Hepatocyte (in vitro differentiated cells): Measurements from ENCODE around the gene CHMP6.
"Not testable (repeated sequence)": the region's sequence is repeated elsewhere in the genome, so short reads cannot be mapped to it uniquely, and the experiment has no call there.

Source experiments
- EZH2 ChIP-seq: fragments of 200-600 bp; sonication (generic); IDR thresholded peaks from 2 replicates; pipeline ENCODE4 v1.6.1; 2016; ENCODE audit warnings: antibody characterized with exemption, mild to moderate bottlenecking, borderline replicate concordance
- EZH2phosphoT487 ChIP-seq: fragments of 200-600 bp; sonication (generic); IDR thresholded peaks from one replicate; pipeline ENCODE4 v1.6.1; 2018; ENCODE audit warnings: antibody characterized with exemption, mild to moderate bottlenecking, low read depth, moderate library complexity; ENCODE audit not compliant: unreplicated experiment, severe bottlenecking
- TF ChIP-seq, protein P1 (sequence below): fragments of 200-600 bp; sonication (generic); IDR thresholded peaks from 2 replicates; pipeline ENCODE4 v1.5.1; 2016; ENCODE audit warnings: antibody characterized with exemption, mild to moderate bottlenecking; ENCODE audit not compliant: poor library complexity

DNA sequence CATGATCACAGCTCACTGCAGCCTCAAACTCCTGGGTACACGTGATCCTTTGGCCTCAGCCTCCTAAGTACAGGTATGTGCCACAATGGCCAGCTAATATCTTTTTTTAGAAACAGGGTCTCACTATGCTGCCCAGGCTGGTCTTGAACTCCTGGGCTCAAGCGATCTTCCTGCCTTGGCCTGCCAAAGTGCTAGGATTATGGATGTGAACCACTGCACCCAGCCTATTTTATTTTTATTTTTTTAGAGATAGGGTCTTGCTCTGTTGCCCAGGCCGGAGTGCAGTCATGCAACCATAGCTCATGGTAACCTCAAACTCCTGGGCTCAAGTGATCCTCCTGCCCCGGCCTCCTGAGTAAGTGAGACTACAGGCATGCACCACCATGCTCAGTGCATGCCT lies 25.7 kb downstream of the CHMP6 start:
- TF ChIP-seq, protein P1, sequence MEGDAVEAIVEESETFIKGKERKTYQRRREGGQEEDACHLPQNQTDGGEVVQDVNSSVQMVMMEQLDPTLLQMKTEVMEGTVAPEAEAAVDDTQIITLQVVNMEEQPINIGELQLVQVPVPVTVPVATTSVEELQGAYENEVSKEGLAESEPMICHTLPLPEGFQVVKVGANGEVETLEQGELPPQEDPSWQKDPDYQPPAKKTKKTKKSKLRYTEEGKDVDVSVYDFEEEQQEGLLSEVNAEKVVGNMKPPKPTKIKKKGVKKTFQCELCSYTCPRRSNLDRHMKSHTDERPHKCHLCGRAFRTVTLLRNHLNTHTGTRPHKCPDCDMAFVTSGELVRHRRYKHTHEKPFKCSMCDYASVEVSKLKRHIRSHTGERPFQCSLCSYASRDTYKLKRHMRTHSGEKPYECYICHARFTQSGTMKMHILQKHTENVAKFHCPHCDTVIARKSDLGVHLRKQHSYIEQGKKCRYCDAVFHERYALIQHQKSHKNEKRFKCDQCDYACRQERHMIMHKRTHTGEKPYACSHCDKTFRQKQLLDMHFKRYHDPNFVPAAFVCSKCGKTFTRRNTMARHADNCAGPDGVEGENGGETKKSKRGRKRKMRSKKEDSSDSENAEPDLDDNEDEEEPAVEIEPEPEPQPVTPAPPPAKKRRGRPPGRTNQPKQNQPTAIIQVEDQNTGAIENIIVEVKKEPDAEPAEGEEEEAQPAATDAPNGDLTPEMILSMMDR = not testable (repeated sequence)
- TF ChIP-seq EZH2, EZH2phosphoT487: not testable (repeated sequence)
